Activated T-helper 17 cell treated with anti-CD3 and anti-CD28 coated beads, Interleukin-2, amount 50 U/mL, for 72 hours (primary cell): ENCODE measurements around the gene EXD1. TPM values are rescaled to one million over a fixed set of nuclear protein-coding genes. Genes with fewer than 3 reads are reported as not detected.

Experiments
- ATAC-seq: fragments of 150-1000 bp; cut with Tn5 transposase; replicated peaks from 2 replicates; pipeline ENCODE4 v1.10.0; 2021; ENCODE audit warnings: mild to moderate bottlenecking, moderate library complexity
- H3K27ac Mint-ChIP-seq: one replicate; pipeline ENCODE4 v1.8.0; 2022; ENCODE audit warnings: mixed read lengths
- H3K27me3 Mint-ChIP-seq: one replicate; pipeline ENCODE4 v1.8.0; 2022; ENCODE audit warnings: mixed read lengths
- H3K36me3 Mint-ChIP-seq: one replicate; pipeline ENCODE4 v1.8.0; 2022; ENCODE audit warnings: low read depth, mild to moderate bottlenecking, mixed read lengths
- H3K4me1 Mint-ChIP-seq: one replicate; pipeline ENCODE4 v1.8.0; 2022; ENCODE audit warnings: mixed read lengths
- H3K4me3 Mint-ChIP-seq: one replicate; pipeline ENCODE4 v1.8.0; 2022; ENCODE audit warnings: mild to moderate bottlenecking, mixed read lengths
- H3K9me3 Mint-ChIP-seq: one replicate; pipeline ENCODE4 v1.8.0; 2022; ENCODE audit warnings: mixed read lengths
- total RNA-seq, 2 donors: library from RNA; stranded (reverse); gene quantifications; one replicate each; pipeline ENCODE4 v1.2.3, GENCODE V29; 2022

EXD1 gene
- total RNA-seq, 2 donors from 2014 or later: 0.16 TPM; not detected in 1

DNA sequence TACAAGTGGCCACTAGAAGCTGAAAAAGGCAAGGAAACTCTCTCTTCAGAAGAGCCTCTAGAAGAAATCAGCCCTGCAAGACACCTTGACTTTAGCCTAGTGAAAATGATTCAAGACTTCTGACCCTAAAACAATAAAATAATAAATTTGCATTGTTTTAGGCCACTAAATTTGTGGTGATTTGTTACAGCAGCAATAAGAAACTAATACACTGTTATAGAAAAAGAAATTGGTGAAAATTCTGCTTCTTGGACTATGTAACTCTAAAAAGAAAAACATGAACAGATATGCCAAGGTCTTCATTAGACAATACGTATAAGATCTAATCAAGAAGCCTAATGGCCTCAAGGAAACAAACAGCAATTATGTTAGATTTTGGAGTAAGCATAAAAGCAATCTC lies 36.1 kb downstream of the EXD1 start:
- Mint-ChIP-seq H3K4me3 (no peak overlapping the region), H3K4me1 (no peaks in the 10 kb centered on the region), H3K9me3 (no peaks in the 10 kb centered on the region), H3K27me3 (no peaks in the 10 kb centered on the region), H3K36me3 (no peaks in the 10 kb centered on the region), H3K27ac (no peak overlapping the region)
- no peak for ATAC-seq

DNA sequence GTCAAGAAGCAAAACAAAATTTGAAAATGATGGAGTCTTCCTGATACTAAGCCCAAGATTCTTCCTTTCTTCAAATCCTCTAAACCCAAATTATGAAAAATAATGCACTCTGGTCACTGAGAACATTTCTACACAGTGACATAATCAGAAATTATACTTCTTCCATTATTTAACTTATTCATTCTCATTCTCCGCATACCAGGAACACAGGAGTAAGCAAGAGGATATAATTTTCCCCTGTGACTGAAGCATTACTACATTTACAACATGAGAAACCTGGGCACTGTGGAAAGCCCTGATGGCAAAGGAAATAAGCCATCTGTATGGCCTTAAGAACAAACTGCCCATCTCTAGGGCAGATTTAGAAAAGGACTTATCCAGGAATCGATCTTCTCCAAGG lies 47.0 kb downstream of the EXD1 start:
- no peak overlapping the region for H3K4me3 Mint-ChIP-seq
- no peaks in the 10 kb centered on the region for H3K36me3 Mint-ChIP-seq
- H3K27ac Mint-ChIP-seq: no peak overlapping the region
- ATAC-seq: no peak
- no peaks in the 10 kb centered on the region for H3K27me3 Mint-ChIP-seq
- H3K9me3 Mint-ChIP-seq: no peaks in the 10 kb centered on the region
- H3K4me1 Mint-ChIP-seq: no peaks in the 10 kb centered on the region

DNA sequence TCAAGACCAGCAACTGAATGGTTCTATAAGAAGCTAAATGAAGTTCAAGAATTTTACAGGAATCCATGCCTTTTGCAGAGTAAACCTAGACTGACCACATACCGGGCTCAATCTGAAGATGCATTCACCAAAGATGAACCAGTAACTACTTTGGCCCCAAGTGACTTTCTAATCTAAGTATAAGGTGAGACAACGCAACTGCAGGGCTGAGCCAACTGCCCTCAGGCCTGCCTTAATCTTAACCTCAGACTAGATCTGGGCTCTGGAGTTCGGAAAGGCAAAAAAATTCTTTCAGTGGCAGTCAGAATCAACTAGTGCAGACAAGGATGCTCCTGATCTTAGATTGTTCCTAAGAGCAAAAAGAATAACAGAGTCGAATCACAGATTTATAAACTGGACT lies 48.3 kb downstream of the EXD1 start:
- H3K27me3 Mint-ChIP-seq: no peaks in the 10 kb centered on the region
- H3K9me3 Mint-ChIP-seq: no peaks in the 10 kb centered on the region
- H3K4me1 Mint-ChIP-seq: no peaks in the 10 kb centered on the region
- ATAC-seq: no peak
- no peak overlapping the region for H3K27ac Mint-ChIP-seq
- no peak overlapping the region for H3K4me3 Mint-ChIP-seq
- H3K36me3 Mint-ChIP-seq: no peaks in the 10 kb centered on the region

DNA sequence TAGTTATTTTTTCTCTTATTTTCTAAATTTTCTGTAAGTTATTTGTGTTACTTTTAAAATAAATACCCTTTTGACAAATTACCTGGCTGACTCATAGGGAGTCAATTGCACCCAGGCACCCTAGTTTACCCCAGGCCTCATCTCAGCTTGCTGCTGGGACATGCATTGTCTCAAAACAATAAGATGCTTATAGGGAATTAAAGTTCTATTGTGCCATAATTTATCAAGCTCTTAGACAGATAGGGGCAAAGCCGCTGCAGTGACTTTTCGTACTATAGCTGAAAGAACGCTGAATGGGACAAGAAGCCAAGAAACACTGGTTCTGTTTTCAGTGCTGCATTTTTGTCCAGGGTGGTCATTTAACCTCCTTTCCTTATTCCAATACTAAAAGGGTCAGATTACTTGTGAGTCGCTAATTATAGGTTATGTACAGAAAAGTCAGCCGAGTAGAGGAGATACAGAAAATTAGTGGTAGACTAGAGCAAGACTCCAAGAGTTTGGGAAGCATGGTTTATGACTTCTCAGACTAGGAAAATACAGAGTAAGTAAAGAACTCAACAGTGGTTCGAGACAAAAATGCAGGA lies 50.3 kb downstream of the EXD1 start:
- Mint-ChIP-seq H3K27ac (no peak overlapping the region), H3K4me1 (no peaks in the 10 kb centered on the region), H3K27me3 (no peaks in the 10 kb centered on the region), H3K9me3 (no peaks in the 10 kb centered on the region), H3K36me3 (no peaks in the 10 kb centered on the region), H3K4me3 (no peak overlapping the region)
- no peak for ATAC-seq

DNA sequence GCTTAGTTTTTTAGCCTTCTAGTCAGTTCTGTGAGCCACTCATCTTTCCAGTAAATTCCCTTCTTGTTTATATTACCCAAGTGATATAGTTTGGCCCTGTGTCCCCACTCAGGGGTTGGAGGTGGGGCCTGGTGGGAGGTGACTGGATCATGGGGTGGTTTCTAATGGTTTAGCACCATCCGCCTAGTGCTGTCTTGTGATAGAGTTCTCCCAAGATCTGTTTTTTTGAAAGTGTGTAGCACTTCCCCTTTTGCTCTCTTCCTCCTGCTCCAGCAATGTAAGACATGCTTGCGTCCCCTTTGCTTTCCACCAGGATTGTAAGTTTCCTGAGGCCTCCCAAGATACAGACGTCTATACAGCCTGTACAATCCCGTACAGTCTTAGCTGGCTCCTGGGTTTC lies 60.8 kb downstream of the EXD1 start:
- no peak for ATAC-seq
- Mint-ChIP-seq H3K9me3 (no peaks in the 10 kb centered on the region), H3K36me3 (no peaks in the 10 kb centered on the region), H3K4me3 (no peak overlapping the region), H3K27me3 (no peaks in the 10 kb centered on the region), H3K4me1 (no peaks in the 10 kb centered on the region), H3K27ac (no peak overlapping the region)

DNA sequence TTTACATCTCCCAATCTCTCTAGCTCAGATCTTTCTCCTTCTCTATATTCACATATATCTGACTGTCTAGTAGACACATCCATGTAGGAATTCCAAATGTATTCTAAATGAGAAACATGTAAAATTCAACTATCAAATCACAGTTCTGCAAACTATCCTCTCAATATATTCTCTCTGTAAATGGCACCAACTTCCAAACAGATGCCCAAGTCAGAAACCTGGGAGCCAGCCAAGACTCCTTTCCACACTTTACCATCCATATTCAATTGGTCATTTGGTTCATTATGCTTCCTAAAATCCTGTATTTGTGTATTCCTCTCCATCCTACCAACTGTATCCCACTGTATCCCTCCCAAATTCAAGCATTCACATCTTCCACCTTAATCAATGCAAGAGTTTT lies 61.5 kb downstream of the EXD1 start:
- no peak for ATAC-seq
- H3K4me3 Mint-ChIP-seq: no peak overlapping the region
- no peaks in the 10 kb centered on the region for H3K27me3 Mint-ChIP-seq
- H3K36me3 Mint-ChIP-seq: no peaks in the 10 kb centered on the region
- H3K4me1 Mint-ChIP-seq: no peaks in the 10 kb centered on the region
- H3K27ac Mint-ChIP-seq: no peak overlapping the region
- H3K9me3 Mint-ChIP-seq: no peaks in the 10 kb centered on the region

DNA sequence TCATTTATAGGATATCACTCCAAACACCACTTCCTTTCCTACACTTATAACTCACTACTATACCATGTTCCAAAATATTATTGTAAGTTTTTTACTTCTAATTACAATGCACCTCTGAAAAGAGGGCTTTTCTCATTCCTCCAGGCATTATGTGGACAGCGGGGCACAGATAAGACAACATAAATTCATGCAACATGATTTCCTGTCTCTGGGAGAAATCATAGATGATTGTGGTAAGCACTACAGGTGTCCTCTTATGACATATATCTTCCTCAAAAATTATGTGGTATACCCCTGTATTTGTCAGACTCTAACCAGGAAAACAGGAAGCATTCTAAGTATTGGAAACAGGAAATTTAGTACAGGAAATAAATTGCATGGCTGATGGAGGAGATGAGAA lies 68.8 kb downstream of the EXD1 start:
- Mint-ChIP-seq H3K27ac (peak overlapping the region; percentile 16), H3K4me3 (no peak overlapping the region), H3K27me3 (no peaks in the 10 kb centered on the region), H3K9me3 (no peaks in the 10 kb centered on the region), H3K36me3 (no peaks in the 10 kb centered on the region), H3K4me1 (peaks cover 6% of the 10 kb centered on the region)
- ATAC-seq: peak; percentile 34

DNA sequence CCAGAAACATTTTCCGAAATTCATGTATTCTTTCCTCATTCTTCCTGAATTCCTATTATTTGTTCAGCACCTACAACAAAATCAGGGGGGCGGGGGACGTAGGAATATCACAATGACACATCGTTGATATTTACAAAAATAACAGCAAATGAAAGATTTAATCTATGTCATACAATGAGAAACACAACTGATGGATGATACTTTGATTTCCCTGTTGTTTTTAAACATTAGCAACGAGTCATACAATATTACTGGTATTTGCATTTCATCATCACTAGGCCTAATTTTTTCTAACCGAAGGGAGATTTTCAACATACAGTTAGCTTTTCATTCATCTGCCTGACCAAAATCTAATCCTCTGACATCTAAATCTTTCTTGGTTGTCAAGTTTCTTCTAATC lies 69.2 kb downstream of the EXD1 start:
- Mint-ChIP-seq H3K4me3 (no peak overlapping the region), H3K27me3 (no peaks in the 10 kb centered on the region), H3K27ac (peak overlapping the region; percentile 16), H3K36me3 (no peaks in the 10 kb centered on the region), H3K9me3 (no peaks in the 10 kb centered on the region), H3K4me1 (peaks cover 6% of the 10 kb centered on the region)
- peak; percentile 46 for ATAC-seq

DNA sequence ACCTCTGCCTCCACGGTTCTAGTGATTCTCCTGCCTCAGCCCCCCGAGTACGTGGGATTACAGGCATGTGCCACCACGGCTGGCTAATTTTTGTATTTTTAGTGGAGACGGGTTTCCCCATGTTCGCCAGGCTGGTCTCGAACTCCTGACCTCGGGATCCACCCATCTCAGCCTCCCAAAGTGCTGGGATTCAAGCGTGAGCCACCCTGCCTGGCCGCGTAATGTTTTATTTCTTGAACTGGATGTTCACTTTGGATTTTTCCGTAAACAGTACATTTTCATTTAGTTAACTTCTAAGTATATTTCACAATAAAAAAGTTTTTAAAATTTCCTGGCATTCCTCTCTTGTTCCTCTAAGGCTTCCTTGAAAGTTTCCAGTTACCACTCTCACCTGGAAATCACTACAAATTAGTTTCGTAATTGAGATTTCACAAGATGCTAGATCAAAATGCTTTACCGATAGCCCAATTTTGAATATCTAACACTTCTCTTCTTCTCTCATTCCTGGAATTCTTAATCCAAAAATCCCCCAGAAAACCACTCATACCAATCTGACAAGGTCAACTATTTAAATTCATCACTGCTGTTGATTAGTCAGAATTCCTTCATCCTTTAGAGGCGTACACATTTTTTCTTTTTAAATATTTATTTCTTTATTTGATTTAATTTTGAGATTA lies 69.8 kb downstream of the EXD1 start:
- Mint-ChIP-seq H3K4me1 (peaks cover 6% of the 10 kb centered on the region), H3K4me3 (no peak overlapping the region), H3K36me3 (no peaks in the 10 kb centered on the region), H3K27ac (no peak overlapping the region), H3K27me3 (no peaks in the 10 kb centered on the region), H3K9me3 (no peaks in the 10 kb centered on the region)
- peak; percentile 40 for ATAC-seq

DNA sequence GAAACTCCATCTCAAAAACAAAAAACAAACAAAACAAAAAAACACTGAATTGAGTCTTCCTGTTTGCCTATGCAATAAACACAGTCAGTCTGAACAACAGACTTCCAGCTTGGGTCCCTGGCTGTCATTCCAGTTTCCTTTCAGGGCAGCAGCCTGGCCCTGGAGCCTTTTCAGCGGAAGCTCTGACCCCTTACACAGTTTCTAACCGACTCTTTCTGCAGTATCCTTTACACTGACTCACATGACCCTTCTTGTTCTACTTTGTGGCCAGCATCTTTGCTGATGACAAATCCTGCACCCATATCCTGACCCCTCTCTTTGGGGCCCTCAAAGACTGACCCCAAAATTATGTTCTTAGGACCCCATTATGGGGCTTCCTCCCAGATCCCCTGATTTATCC lies 76.1 kb downstream of the EXD1 start:
- Mint-ChIP-seq H3K4me3 (no peak overlapping the region), H3K27ac (no peak overlapping the region), H3K4me1 (no peaks in the 10 kb centered on the region), H3K9me3 (no peaks in the 10 kb centered on the region), H3K36me3 (no peaks in the 10 kb centered on the region), H3K27me3 (no peaks in the 10 kb centered on the region)
- ATAC-seq: no peak

DNA sequence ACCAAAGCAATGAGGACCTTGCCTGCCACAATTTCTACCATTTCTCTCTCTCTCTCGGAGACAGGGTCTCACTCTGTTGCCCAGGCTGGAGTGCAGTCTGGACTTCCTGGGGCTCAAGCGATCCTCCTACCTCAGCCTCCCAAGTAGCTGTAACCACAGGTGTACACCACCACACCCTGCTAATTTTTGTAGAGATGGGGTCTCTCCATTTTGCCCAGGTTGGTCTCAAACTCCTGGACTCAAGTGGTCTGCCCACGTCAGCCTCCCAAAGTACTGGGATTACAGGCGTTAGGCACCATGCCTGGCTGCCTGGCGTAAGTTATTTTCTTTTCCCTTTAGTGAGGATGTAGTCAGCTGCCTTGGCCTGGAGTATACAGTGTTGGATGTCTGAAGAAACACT lies 76.8 kb downstream of the EXD1 start:
- H3K27ac Mint-ChIP-seq: no peak overlapping the region
- ATAC-seq: no peak
- H3K36me3 Mint-ChIP-seq: no peaks in the 10 kb centered on the region
- H3K9me3 Mint-ChIP-seq: no peaks in the 10 kb centered on the region
- no peaks in the 10 kb centered on the region for H3K27me3 Mint-ChIP-seq
- H3K4me1 Mint-ChIP-seq: no peaks in the 10 kb centered on the region
- H3K4me3 Mint-ChIP-seq: no peak overlapping the region

DNA sequence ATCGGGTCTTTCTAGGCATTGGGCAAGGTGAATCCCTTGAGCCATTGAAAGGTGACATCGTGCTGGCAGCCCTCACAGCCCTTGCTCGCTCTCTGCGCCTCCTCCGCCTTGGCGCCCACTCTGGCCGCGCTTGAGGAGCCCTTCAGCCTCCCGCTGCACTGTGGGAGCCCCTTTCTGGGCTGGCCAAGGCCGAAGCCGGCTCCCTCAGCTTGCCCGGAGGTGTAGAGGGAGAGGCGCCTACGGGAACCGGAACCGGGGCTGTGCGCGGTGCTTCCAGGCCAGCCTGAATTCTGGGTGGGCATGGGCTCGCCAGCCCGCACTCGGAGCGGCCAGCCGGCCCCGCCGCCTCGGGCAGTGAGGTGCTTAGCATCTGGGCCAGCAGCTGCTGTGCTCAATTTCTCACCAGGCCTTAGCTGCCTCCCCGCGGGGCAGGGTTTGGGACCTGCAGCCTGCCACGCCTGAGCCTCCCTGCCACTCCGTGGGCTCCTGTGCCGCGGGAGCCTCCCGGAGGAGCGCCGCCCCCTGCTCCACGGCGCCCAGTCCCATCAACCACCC lies 79.0 kb downstream of the EXD1 start:
- Mint-ChIP-seq H3K4me1 (no peaks in the 10 kb centered on the region), H3K27me3 (no peaks in the 10 kb centered on the region), H3K27ac (no peak overlapping the region), H3K4me3 (peak overlapping the region; percentile 44), H3K36me3 (no peaks in the 10 kb centered on the region), H3K9me3 (no peaks in the 10 kb centered on the region)
- ATAC-seq: no peak

DNA sequence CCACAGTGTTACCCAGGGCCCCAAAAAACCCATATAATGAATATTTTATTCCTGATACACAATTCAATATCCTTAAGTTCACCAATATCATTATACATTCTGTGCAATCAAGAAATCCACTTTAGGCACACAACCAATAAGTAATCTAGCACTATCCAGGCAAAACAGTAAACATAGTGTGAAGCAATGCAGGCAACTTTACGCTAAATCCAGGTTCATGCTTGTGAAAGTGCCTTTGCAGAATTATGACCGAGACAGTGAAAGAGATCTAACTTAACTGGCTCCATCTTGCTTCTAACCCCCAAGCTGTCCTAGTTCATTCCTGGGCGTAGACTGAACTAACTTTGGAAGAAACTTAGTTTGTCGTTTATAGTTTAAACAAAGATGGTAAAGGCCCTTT lies 80.3 kb downstream of the EXD1 start:
- ATAC-seq: peak; percentile 1
- H3K36me3 Mint-ChIP-seq: no peaks in the 10 kb centered on the region
- H3K4me3 Mint-ChIP-seq: peak overlapping the region; percentile 44
- H3K27me3 Mint-ChIP-seq: no peaks in the 10 kb centered on the region
- no peaks in the 10 kb centered on the region for H3K9me3 Mint-ChIP-seq
- H3K4me1 Mint-ChIP-seq: no peaks in the 10 kb centered on the region
- no peak overlapping the region for H3K27ac Mint-ChIP-seq

DNA sequence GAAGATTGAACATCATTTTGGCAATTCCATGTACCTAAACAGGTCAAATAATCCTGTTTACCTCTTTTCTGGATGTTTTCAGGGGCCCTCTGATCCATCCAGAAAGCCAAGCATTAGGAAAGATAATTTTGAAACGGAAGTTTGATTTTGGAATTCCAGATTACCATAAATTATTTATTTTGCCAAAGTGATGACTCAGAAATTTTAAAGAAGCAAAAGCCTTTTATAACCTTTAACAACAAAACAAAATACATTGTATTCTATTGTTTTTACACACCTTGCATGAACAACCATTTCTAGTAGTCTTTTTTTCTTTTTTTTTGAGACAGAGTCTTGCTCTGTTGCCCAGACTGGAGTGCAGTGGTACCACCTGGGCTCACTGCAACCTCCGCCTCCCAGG lies 82.5 kb downstream of the EXD1 start:
- Mint-ChIP-seq H3K27me3 (no peaks in the 10 kb centered on the region), H3K36me3 (no peaks in the 10 kb centered on the region), H3K9me3 (no peaks in the 10 kb centered on the region), H3K4me1 (no peaks in the 10 kb centered on the region), H3K4me3 (no peak overlapping the region), H3K27ac (no peak overlapping the region)
- no peak for ATAC-seq

DNA sequence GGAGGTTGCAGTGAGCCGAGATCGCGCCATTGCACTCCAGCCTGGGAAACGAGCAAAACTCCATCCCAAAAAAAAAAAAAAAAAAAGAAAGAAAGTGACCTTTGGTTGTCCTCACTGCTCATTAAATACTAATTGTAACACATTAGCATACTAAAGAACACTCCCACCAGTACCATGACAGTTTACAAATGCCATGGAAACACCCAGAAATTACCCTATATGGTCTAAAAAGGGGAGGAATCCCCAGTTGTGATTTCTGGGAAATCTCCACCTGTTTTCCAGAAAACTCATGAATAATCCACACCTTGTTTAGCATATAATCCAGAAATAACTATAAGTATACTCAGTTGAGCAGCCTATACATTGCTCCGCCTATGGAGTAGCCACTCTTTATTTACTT lies 90.9 kb downstream of the EXD1 start:
- H3K27me3 Mint-ChIP-seq: no peaks in the 10 kb centered on the region
- H3K27ac Mint-ChIP-seq: no peak overlapping the region
- H3K9me3 Mint-ChIP-seq: no peaks in the 10 kb centered on the region
- no peaks in the 10 kb centered on the region for H3K4me1 Mint-ChIP-seq
- no peaks in the 10 kb centered on the region for H3K36me3 Mint-ChIP-seq
- H3K4me3 Mint-ChIP-seq: no peak overlapping the region
- ATAC-seq: no peak
